NCI-H1436 (cell line): ENCODE measurements around the gene SDHB.
A peak's percentile ranks its signal among the peaks of the same experiment; 100 is the strongest.

Source experiments
- DNase-seq: peaks from one replicate; lab custom pipeline; 2025; lab: John Stamatoyannopoulos, UW

SDHB gene

GRCh38 chr1:17012775-17013490 is 40.9 kb downstream of the SDHB start:
- no peak for DNase-seq

- peak; percentile 79 for DNase-seq
Measured at GRCh38 chr1:17011439-17012307, 42.2 kb downstream of the SDHB start, which contains the start of gene ATP13A2. Gene ATP13A2 (minus strand): TSS chr1:17011928. CDS start chr1:17011738, 190 bp downstream.

GRCh38 chr1:17011092-17011438 is 42.8 kb downstream of the SDHB start:
- DNase-seq = no peak

GRCh38 chr1:17009706-17010105 is 44.1 kb downstream of the SDHB start:
- no peak for DNase-seq

- no peak for DNase-seq
Measured at GRCh38 chr1:17008208-17008855, 45.5 kb downstream of the SDHB start.

GRCh38 chr1:17007121-17007520 is 46.7 kb downstream of the SDHB start:
- DNase-seq = no peak

- no peak for DNase-seq
Measured at GRCh38 chr1:17005365-17005740, 48.5 kb downstream of the SDHB start.

GRCh38 chr1:17004466-17005364 is 49.1 kb downstream of the SDHB start:
- DNase-seq = no peak

GRCh38 chr1:17002524-17002902 is 51.3 kb downstream of the SDHB start:
- DNase-seq = no peak

GRCh38 chr1:17001760-17002523 is 51.9 kb downstream of the SDHB start:
- no peak for DNase-seq

GRCh38 chr1:16999863-17000262 is 54.0 kb downstream of the SDHB start:
- no peak for DNase-seq

GRCh38 chr1:16998589-16998988 is 55.2 kb downstream of the SDHB start:
- no peak for DNase-seq

GRCh38 chr1:16996845-16997244 is 57.0 kb downstream of the SDHB start:
- no peak for DNase-seq

- no peak for DNase-seq
Measured at GRCh38 chr1:16993521-16994038, 60.3 kb downstream of the SDHB start.

GRCh38 chr1:16992675-16993074 is 61.2 kb downstream of the SDHB start:
- no peak for DNase-seq

GRCh38 chr1:16992102-16992501 is 61.7 kb downstream of the SDHB start:
- DNase-seq = no peak

- DNase-seq = no peak
Measured at GRCh38 chr1:16991571-16991970, 62.3 kb downstream of the SDHB start.

GRCh38 chr1:16989676-16990391 is 64.0 kb downstream of the SDHB start:
- no peak for DNase-seq

GRCh38 chr1:16988210-16988609 is 65.6 kb downstream of the SDHB start:
- DNase-seq = no peak

- no peak for DNase-seq
Measured at GRCh38 chr1:16986962-16987361, 66.9 kb downstream of the SDHB start.
